GM18907 (cell line): ENCODE measurements around the gene WDR35.
"Not testable (repeated sequence)": the region's sequence is repeated elsewhere in the genome, so short reads cannot be mapped to it uniquely, and the experiment has no call there.

Experiments
- ATAC-seq: cut with Tn5 transposase; IDR thresholded peaks from one replicate; pipeline ENCODE4 v1.9.1; 2021; ENCODE audit warnings: mild to moderate bottlenecking, moderate library complexity; ENCODE audit not compliant: unreplicated experiment

The WDR35 gene

DNA sequence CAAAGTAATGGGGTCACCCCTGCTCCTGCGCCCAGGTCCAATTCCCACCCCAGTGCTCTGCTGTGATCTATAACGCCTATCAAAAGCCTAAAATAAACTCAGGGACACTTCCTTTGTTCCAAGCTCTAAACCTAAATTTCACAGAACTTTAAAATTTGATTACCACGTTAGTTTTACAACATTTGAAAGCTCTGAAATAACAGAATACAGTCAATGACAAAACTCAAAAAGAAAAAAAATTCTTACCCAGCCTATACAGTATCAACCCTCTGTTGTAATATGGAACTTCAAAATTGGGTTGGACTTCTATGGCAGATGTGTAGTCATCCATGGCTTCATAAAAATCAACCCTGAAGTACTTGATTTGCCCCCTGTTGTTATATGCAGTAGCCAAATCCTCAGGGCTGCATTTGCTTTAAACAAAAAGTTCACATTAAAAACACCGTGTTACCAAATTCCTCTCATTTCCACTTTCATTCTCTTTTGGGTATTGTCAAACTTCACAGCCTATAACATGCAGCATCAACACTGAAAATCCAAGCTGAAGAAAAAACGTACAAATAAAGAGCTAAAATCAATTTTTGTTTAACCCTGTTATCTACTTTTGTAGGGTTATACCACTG, 92.2 kb downstream of the WDR35 start:
- ATAC-seq, result no peak

DNA sequence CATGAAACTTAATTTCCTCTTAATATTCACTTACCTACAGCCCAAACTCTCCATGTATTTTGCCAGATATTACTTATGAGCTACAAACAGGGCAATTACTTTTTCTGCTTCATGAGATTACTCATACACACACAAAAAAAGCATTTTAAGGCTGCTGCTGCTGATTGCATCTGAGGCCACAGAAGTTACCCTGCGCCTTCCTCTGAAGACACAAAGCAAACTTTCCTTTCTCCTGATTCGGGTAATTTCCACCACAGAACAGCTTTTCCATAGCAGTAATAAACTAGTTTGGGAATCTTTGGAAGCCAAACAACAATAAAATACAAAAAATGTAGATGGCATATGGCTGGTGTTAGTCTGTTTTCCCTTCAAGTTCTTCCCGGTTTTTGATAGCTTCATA, 94.4 kb downstream of the WDR35 start:
- ATAC-seq, result no peak

DNA sequence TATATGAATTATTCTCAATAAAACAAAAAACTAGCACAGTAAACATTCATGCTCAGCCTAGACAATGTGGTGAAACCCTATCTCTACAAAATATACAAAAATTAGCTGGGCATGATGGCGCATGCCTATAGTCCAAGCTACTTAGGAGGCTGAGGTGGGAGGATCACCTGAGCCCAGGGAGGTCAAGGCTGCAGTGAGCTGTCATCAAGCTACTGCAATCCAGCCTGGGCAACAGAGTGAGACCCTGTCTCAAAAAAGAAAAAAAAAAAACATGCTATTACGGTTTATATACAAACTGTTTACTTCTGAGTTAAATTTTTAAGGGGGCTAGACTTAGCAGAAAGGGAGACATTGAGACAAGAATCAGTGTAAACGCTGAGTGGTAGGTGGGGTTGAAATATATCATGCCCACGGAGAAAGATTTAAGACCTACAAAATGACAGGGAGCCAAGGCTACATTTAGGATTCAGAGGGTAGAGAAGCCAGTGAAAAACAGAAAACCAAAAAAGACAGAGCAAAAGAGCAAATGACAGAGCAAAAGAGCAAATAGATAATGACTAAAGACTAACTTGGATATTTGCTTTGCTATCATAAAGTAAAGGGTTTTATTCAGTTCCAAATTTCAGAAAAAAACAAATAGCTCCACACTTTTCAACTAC, 95.6 kb downstream of the WDR35 start:
- ATAC-seq, result peak; percentile 16

GRCh38 chr2:19893520-19894133, 96.3 kb downstream of the WDR35 start:
- ATAC-seq, result peak; percentile 75

- not testable (repeated sequence) for ATAC-seq
Measured at GRCh38 chr2:19891971-19892370, 97.9 kb downstream of the WDR35 start.

- ATAC-seq, result no peak
Measured at GRCh38 chr2:19890104-19890503, 99.8 kb downstream of the WDR35 start.

DNA sequence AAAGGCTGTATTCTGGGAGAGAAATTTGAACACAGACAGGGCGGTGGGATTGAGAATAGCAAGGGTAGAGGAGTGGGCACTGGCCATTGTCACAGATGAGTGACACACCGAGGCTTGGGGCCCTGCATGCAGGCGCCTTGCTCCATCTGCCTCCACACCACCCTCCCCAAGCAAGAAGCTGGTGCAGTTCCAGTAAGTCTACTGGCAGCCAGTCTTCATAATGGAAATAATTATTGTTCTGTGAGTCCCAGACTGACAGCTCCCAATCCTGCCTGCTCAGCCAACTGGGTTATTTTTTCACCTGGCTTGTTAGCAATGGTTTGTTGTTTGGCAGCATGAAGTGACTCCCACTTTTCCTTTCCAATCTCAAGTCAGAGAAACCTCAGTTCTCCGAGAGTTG, 101.1 kb downstream of the WDR35 start:
- no peak for ATAC-seq

- no peak for ATAC-seq
Measured at GRCh38 chr2:19887510-19887909, 102.4 kb downstream of the WDR35 start.

- ATAC-seq, result no peak
Measured at GRCh38 chr2:19886261-19886660, 103.6 kb downstream of the WDR35 start.

DNA sequence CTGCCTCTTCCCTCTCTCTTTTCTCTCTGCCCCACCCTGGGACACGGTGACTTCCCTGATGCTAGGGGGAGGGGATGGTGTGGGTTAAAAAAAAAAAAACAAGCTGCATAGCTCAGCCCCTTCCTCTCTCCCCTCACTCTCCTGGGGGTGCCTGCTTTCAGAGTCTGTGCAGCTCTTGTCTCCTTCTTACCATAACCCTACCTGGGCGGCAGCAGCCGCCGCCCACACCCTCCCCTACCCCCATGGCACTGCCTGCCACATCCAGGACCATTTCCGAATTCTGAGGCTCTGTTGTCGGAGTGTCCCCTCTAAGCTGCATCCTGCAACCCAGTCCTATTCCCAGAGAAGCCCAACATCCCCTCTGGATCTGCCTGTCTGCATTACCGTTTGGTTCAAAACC, 104.1 kb downstream of the WDR35 start:
- no peak for ATAC-seq

- ATAC-seq, result no peak
Measured at GRCh38 chr2:19883971-19884720, 105.8 kb downstream of the WDR35 start.

DNA sequence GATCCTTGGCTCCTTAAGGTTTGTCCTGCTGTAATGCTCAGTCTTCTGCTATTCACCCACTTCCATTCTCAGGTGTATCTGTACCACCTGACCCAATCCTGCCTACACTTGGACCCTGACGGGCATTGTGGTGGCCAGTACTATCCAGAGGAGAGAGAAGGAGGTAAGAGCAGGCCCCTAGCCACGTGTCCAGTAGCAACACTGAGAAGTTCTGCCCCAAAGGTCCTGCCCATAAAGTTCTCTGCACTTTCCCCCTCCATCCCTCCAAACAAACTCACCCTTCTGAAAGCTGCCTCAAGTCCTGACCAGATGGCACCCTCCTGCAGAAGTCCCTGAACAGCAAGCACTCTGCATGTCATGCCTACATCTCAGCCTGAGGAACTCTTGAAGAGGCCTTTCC, 106.4 kb downstream of the WDR35 start:
- ATAC-seq, result no peak

- ATAC-seq, result no peak
Measured at GRCh38 chr2:19882286-19882685, 107.6 kb downstream of the WDR35 start.

DNA sequence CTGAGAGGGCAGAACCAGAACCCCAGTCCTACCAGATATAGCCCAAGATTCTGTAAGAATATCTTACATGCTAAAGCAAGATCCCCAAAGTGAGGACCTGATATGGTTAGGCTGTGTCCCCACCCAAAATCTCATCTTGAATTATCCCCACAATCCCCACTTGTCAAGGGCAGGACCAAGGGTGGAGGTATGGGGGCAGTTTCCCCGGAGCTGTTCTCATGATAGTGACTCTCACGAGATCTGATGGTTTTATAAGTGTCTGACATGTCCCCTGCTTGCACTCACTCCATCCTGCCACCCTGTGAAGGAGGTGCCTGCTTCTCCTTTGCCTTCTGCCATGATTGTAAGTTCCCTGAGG, 108.0 kb downstream of the WDR35 start:
- no peak for ATAC-seq

DNA sequence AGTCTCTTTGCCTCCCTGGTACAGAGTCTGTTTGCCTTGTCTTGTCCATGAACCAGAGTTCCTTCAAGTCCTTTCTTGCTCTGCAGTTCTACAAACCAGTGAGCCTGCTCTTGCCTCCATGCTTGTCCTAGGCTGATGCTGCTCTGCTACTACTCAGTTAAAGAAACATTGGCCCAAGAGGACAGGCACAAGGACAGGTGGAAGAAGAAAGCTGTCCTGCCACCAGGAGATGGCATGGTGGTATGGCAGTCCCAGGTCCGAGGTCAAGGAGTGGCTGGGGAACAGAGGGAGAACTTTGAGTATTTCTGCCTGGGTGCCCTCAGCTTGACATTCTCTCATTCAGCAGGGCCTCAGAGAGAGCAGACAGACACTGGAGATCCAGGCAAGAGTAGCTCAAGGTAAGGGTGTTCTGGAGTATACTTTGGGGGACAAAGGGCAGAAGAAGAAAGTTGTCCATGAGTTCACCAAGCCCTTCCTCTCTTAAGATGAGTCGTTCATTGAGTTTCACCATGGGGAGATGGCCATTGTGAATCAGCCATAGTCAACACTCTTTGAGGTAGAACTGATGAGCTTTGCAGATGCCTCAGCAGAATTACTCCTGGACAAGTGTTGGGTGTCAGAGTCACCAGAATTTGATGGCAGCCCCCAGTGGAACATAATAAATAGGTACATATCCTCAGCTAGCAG, 108.5 kb downstream of the WDR35 start:
- no peak for ATAC-seq

DNA sequence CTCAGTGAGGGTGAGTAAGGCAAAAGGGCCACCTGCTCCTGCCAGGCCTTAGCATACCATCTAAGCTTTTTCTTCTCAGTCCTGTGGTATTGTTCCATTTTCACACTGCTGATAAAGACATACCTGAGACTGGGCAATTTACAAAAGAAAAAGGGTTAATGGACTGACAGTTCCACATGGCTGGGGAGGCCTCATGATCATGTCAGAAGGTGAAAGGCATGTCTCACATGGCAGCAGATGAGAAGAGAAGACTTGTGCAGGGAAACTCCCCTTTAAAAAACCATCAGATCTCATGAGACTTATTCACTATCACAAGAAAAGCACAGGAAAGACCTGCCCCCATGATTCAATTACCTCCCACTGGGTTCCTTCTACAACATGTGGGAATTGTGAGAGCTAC, 109.7 kb downstream of the WDR35 start:
- ATAC-seq, result not testable (repeated sequence)

GRCh38 chr2:19879120-19879519, 110.8 kb downstream of the WDR35 start:
- no peak for ATAC-seq

DNA sequence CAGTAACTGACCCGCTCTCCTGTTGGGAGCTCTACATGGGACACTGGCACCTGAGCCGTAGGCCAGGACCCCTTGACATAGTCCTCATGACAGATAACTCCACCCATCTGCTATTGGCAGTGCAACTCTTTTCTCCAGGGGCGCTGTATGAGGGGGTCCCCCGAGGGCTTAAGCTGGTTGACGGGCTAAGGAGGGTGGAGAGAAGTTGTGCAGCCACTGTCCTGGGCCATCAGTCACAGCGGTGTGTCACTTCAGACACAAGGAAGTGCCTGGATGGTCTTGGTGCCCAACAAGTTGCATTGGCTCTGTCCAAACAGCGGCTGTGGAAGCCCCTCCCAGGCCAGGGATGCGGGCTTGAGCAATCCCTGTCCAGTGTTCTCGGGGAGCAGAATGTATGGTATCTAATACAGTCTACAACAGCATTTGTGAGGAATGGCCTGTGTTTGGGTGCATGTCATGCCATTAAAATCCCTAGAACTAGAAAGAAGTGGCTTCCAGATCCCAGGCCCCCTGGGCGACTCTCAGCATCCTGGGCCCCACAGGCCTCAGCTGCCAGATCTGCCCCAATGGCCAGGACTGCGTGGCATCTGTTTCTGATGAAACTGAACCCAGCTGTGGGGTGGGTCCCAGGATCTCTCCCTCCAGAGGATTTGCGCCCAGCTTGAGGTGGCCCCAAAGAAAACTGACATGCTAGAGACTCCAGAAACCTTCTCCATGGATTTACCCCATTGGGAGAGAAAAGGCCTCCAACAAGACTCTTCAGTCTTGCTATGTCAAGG, 111.4 kb downstream of the WDR35 start:
- ATAC-seq, result no peak

GRCh38 chr2:19876751-19877150, 113.2 kb downstream of the WDR35 start:
- ATAC-seq, result no peak

DNA sequence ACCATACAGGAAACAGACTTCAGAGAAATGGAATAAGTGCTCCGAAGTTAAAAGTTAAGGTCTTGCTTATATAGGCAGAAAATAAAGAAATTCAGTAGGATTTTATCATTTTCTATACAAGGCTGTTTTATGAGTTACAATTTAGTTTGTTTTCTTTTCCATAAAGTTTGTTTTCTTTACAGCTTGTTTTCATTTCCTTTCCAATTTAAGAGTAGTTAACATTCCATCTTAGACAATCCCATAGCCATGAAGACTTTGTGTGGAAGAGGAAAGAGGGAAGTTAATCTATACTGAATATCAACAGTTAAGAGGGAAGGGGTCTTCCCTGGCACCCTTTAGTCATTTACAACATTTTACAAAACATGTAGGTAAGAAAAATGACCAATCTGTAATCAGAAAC, 114.6 kb downstream of the WDR35 start:
- no peak for ATAC-seq
